ENCODE results near the gene FHOD3.

FHOD3 gene

DNA sequence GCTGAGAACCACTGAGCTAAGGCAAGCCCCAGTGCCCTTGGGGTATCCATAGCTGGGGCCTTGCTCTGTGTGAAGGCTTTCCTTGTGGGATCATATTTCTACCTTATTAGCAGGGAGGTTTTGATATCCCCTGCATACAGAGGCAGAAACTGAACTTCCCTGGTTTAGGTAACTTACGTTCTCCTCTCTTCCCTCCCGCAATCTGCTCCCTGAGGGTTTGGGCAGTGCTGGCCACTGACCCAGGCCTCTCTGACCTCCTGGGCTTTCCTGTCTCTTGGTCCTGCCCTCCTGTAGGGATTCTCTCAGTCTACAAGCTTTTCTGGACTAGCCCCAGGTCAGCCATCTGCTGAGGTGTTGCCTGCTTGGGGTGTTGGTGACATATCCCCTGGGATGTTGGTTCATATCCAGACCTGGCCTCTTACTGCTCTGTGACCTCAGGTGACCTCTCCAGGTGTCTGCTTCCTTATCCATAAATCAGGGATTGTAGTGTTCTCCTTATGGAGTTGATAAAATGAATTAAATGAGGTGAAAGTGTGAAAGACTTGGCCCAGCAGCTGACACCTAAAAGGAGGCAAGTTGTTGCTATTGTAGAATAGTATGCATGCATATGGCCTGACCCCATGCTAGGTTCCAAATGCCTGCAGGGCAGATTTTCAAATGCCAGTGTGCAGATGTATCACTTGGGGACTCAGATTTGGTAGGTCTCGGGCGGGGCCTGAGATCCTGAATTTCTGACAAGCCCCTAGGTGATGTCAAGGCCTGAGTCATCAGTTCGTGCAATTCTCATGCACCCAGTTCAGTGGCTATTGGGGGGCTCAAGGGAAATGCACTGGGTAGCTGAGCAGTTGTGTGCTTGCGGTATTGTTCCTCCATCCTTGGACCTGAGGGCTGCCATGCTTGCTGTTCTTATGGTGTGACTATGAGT is 106.6 kb downstream of the FHOD3 start:
- no peak for DNase-seq (ENCODE audit: low read depth, low spot score)
- H3K4me3 ChIP-seq (ENCODE audit: low read depth, low read length): no peak overlapping the region
- in situ Hi-C loops (cut with HindIII; ENCODE audit: low sequenced_read_pairs): no loop called here

DNA sequence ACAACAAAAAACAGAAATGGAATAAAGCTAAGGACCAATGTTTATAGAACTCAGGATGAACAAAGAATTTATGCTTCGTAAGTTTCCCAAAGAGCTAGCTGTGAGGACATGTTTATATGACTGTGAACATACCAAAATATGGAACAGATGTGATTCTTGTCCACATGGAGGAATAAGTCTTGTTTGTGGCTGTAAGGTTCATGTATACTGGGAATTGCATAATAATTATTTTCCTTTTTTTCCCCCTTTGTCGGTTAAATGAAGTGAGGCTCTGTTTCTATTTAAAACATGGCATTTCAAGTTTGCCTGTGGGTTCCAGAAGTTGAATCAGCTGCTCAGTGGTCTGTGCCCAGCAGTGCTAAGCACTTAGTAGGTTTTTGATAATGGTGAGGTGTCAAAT is 108.1 kb downstream of the FHOD3 start:
- H3K4me3 ChIP-seq (ENCODE audit: low read depth, low read length): no peak overlapping the region
- in situ Hi-C loops (cut with HindIII; ENCODE audit: low sequenced_read_pairs): no loop called here
- TF ChIP-seq, protein P1, sequence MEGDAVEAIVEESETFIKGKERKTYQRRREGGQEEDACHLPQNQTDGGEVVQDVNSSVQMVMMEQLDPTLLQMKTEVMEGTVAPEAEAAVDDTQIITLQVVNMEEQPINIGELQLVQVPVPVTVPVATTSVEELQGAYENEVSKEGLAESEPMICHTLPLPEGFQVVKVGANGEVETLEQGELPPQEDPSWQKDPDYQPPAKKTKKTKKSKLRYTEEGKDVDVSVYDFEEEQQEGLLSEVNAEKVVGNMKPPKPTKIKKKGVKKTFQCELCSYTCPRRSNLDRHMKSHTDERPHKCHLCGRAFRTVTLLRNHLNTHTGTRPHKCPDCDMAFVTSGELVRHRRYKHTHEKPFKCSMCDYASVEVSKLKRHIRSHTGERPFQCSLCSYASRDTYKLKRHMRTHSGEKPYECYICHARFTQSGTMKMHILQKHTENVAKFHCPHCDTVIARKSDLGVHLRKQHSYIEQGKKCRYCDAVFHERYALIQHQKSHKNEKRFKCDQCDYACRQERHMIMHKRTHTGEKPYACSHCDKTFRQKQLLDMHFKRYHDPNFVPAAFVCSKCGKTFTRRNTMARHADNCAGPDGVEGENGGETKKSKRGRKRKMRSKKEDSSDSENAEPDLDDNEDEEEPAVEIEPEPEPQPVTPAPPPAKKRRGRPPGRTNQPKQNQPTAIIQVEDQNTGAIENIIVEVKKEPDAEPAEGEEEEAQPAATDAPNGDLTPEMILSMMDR (IDR thresholded peaks at IDR 0.05; ENCODE audit: low read depth, low read length): no peak
- DNase-seq (ENCODE audit: low read depth, low spot score): no peak

More for the DNA sequence above, 106.6 kb downstream of the FHOD3 start:
- TF ChIP-seq, protein P1 (IDR thresholded peaks at IDR 0.05; ENCODE audit: low read depth, low read length): no peak

DNA sequence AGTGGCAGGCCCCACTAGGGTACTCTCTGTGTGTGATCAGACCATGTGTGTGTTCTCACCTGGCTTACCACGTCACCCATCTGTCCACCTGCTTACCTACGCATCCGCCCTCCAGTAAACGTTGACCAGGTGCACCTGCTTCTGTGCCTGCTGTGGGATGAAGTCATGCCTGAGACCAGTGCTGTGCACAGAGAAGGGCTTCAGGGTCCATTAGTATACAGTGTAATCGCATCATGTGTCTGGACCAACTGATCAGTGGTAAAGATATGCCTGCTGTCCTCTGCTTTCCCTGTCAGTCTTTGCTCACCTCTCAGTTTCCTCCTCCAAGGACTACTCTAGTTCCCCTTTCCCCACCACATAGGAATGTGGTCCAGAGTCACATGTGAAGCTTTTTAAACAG is 109.3 kb downstream of the FHOD3 start:
- H3K4me3 ChIP-seq (ENCODE audit: low read depth, low read length): no peak overlapping the region
- TF ChIP-seq, protein P1 (IDR thresholded peaks at IDR 0.05; ENCODE audit: low read depth, low read length): no peak
- in situ Hi-C loops (cut with HindIII; ENCODE audit: low sequenced_read_pairs): no loop called here

DNA sequence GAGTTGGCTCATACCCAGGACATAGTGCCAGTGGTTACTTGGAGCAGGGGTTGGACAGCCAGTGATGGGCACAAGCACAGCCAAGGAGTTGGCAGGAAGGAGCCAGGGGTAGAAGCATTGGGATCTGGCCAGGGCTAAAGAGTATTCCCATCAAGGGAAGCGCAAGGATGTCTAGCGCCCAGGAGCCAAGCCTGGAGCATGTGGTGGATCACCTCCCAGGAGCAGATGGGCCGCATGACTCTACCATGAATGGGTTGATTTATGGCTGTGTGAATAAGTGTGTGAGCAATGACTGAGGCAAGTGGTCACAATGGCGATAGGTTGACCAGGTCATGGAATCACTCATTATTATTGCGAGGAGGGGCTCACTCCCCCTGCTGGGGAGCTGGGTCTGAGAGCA is 111.1 kb downstream of the FHOD3 start:
- TF ChIP-seq, protein P1 (IDR thresholded peaks at IDR 0.05; ENCODE audit: low read depth, low read length): no peak
- no peak for DNase-seq (ENCODE audit: low read depth, low spot score)
- in situ Hi-C loops (cut with HindIII; ENCODE audit: low sequenced_read_pairs): no loop called here
- no peak overlapping the region for H3K4me3 ChIP-seq (ENCODE audit: low read depth, low read length)

More for the DNA sequence above, 109.3 kb downstream of the FHOD3 start:
- no peak for DNase-seq (ENCODE audit: low read depth, low spot score)

DNA sequence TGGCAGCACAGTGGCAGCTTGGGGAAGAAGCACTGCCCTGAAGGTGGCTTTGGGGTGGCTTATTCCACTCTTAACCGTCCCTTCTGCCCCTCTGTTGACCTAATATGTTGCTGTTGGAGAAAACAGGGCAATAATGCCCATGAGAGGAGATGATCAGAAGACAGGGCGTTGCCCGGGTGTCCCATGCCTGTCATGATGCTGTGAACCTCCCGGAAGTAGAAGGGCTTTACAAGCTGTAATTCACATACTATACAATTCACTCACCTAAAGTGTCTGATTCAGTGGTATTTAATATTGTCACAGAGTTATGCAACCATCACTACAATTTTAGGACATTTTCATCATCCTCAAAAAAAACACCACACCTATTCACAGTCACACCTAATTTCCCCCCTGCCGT is 112.3 kb downstream of the FHOD3 start:
- DNase-seq (ENCODE audit: low read depth, low spot score): no peak
- no peak overlapping the region for H3K4me3 ChIP-seq (ENCODE audit: low read depth, low read length)
- TF ChIP-seq, protein P1 (IDR thresholded peaks at IDR 0.05; ENCODE audit: low read depth, low read length): no peak
- in situ Hi-C loops (cut with HindIII; ENCODE audit: low sequenced_read_pairs): no loop called here

DNA sequence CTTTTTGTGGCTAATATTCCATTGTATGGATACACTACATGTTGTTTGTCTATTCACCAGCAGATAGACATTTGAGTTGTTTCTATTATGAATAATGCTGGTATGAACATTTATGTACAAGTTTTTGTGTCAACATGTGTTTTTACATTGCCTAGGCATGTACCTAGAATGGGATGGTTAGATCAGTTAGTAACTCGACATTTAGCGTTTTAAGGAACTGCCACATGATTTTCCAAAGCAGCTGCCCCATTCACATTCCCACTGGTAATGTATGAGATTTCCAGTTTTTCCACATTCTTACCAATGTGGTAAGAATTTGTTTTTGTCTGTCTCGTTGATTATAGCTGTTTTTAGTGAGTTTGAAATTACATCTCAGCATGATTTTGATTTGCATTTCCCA is 112.8 kb downstream of the FHOD3 start:
- in situ Hi-C loops (cut with HindIII; ENCODE audit: low sequenced_read_pairs): no loop called here
- TF ChIP-seq, protein P1 (IDR thresholded peaks at IDR 0.05; ENCODE audit: low read depth, low read length): no peak
- H3K4me3 ChIP-seq (ENCODE audit: low read depth, low read length): no peak overlapping the region
- no peak for DNase-seq (ENCODE audit: low read depth, low spot score)

Data from astrocyte of the spinal cord (primary cell).